ENCODE results near the gene ZDHHC11B. TPM values are rescaled to one million over a fixed set of nuclear protein-coding genes. Genes with fewer than 3 reads are reported as not detected.
"Not testable (repeated sequence)": the region's sequence is repeated elsewhere in the genome, so short reads cannot be mapped to it uniquely, and the experiment has no call there.

The ZDHHC11B gene
- total and polyA plus RNA-seq, 2 of the 13 experiments (the other 11 are each of a cell fraction or from before 2014, with no cell fraction given), result 0.11 to 0.12 TPM

DNA sequence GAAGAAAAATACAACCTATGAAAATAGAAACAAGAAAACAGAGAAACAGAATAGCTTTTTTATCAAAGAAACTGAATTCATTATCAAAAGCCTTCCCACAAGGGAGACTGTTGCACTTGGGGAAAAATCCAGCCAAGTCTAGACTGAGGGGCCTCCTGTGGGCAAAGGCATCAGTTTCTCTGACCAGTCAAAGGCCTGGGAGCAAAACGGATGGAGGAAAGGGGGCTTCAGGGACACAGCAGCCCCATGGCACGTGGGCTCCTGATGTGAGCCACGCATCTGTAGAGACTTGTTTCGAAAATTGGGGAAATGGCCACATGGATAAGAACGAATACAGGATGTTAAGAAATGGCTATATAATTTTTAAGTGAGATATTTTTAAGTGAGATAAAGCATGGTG lies 21.1 kb downstream of the ZDHHC11B start (continued):
- no peak for TF ChIP-seq ZNF879 (CRISPR knock-in tag; IDR thresholded peaks at IDR 0.05)
- TF ChIP-seq MXD4 (CRISPR knock-in tag; IDR thresholded peaks at IDR 0.05), result no peak
- TF ChIP-seq TMF1 (CRISPR knock-in tag; IDR thresholded peaks at IDR 0.05; ENCODE audit: low read depth), result no peak
- TF ChIP-seq TEF (CRISPR knock-in tag; IDR thresholded peaks at IDR 0.05), result no peak
- no peak for TF ChIP-seq ZFP36L2 (CRISPR knock-in tag; IDR thresholded peaks at IDR 0.05)
- TF ChIP-seq SP140L (CRISPR knock-in tag; IDR thresholded peaks at IDR 0.05; ENCODE audit: borderline replicate concordance), result no peak
- TF ChIP-seq CC2D1A (CRISPR knock-in tag; IDR thresholded peaks at IDR 0.05), result no peak
- no peak for TF ChIP-seq POLR2A (IDR thresholded peaks at IDR 0.05; ENCODE audit: insufficient read depth in 1 of 2, low read depth in 2 of 2, low read length in 2 of 2)
- no peak for TF ChIP-seq ZNF619 (CRISPR knock-in tag; IDR thresholded peaks at IDR 0.05)
- no peak for TF ChIP-seq ZNF224 (CRISPR knock-in tag; IDR thresholded peaks at IDR 0.05)
- no peak for TF ChIP-seq TP53 (CRISPR knock-in tag; conservative IDR thresholded peaks at IDR 0.05)
- TF ChIP-seq CHD4 (IDR thresholded peaks at IDR 0.05; ENCODE audit: borderline replicate concordance, low read length), result no peak

GRCh38 chr5:762996-763395 lies 21.5 kb downstream of the ZDHHC11B start:
- H3K4me1 ChIP-seq (ENCODE audit: insufficient read depth, low read length), result peaks cover 26% of the 10 kb centered on the region
- H2AFZ ChIP-seq (ENCODE audit: low read length); H3K4me3 ChIP-seq (replicated peaks in 1 of 3; ENCODE audit: insufficient read depth in 1 of 3, low read depth in 2 of 3, low read length in 3 of 3); in situ Hi-C loops (cut with HindIII; ENCODE audit: extremely low pct_ligation_motif_present, low pct_unique_long_range_greater_than_20kb); H3K4me2 ChIP-seq (ENCODE audit: low read depth, low read length); CTCF ChIA-PET (ENCODE audit: low intra/inter-chr PET ratio, low total read pairs); intact Hi-C loops (cut with micrococcal nuclease; ENCODE audit: unreplicated experiment); FAIRE-seq; H3K9me3 ChIP-seq (ENCODE audit: low read length); ATAC-seq; H3K36me3 ChIP-seq (replicated peaks in 1 of 2; ENCODE audit: control insufficient read depth in 1 of 2, insufficient read depth in 2 of 2, low read length in 2 of 2); H4K20me1 ChIP-seq (ENCODE audit: insufficient read depth, low read length); POLR2A ChIA-PET; H3K9ac ChIP-seq (ENCODE audit: insufficient read depth, low read depth, low read length); H3K27ac ChIP-seq (ENCODE audit: extremely low read length, insufficient read depth, low read length); DNase-seq (ENCODE audit: low spot score); H3K79me2 ChIP-seq (ENCODE audit: insufficient read depth, low read length); BruUV-seq (replicated peaks): not testable (repeated sequence)
- peaks cover 1 to 51% of the 10 kb centered on the region in 2 experiments for H3K27me3 ChIP-seq (ENCODE audit: control insufficient read depth in 1 of 2, insufficient read depth in 2 of 2, low read length in 2 of 2)
- 45% methylated on average over 8 of the region's 8 CpGs for WGBS (ENCODE audit: low lambda C conversion rate)
